NCI-H2081 treated with DMSO at 0.1 percent for 48 hours (cell line): ENCODE results near the gene CKMT1A.
"Not testable (repeated sequence)": the region's sequence is repeated elsewhere in the genome, so short reads cannot be mapped to it uniquely, and the experiment has no call there.

Experiments
- DNase-seq: peaks from one replicate; lab custom pipeline; 2025; lab: John Stamatoyannopoulos, UW

Gene CKMT1A

DNA sequence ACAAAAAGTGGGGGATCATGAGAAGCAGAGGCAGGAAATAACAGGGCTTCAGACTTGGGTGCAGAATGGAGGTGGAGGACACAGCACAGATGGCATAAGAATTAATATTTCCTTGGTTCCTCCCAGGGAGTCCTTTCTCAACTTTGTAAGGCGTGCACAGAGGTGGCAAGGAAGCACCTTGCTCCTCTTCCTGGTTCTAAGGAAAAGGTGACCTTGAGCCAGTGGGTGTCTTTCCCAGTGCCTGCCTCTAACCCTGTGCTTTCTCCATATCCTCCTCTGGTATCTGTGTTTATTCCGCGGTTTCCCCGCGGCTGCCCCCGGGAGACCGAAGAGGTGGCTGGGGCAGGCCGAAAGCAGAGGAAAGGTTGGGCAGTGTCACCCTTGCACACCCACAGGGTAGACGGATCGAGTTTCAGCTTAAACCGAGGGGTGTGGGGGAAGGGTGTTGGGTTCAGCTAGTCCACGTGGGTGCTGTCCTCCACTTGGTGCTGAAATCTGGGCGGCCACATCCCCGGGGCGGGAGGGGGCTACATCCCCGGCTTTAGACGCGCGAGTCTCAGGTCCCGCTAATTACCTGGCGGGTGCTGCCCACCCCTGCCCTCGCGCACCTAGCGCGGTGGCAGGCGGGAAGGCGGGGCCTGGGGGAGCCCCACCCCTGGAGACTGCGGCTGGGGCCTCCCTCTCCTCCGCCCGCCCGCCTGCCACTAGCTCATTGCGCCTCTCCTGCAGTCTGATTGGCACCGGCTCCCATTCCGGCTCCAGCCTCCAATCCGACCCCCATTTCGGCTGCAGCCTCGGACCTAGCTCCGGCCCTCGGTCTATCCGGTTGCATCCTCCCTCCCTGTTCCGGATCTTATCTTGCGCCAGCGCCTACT, at the start of gene CKMT1A:
TSS of gene CKMT1A (plus strand) at position 712 of the 875 bp plus-strand sequence. CDS start 192 bp downstream, outside the sequence.
- DNase-seq = not testable (repeated sequence)

DNA sequence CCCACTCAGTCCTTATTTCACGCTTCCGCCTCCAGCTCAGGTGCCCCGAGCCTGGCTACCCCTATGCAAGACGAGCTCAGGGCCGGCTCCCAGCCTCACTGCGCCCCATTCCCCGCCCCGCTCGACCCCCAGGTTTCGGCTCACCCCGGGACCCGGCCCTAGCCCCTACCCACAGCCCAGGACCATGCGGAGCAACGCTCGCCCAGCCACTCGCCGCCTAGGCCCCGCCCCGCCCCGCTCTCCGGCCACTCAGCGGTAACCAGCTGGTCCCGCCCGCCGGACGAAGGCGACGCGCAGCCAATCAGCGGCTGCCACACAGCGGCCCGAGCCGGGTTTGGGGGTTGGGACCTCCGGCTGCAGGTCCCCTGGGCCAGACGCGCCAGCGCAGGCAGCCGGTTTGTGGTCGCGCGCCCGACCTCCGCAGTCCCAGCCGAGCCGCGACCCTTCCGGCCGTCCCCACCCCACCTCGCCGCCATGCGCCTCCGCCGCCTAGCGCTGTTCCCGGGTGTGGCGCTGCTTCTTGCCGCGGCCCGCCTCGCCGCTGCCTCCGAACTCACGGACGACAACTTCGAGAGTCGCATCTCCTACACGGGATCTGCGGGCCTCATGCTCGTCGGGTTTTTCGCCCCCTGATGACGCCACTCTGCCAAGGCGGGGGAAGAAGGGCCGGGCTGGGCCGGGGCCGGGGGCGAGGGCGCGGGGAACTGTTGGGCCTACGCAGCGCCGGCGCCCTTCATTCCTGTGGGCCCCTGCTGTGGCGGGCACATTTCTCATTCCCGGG, 44.8 kb upstream of the CKMT1A start, which contains the start of gene CATSPER2:
TSS of gene CATSPER2 (minus strand) at position 196 of the 781 bp plus-strand sequence. CDS start 783 bp downstream, outside the sequence.
- no peak for DNase-seq

- not testable (repeated sequence) for DNase-seq
Observed at GRCh38 chr15:43649430-43649926, 44.2 kb upstream of the CKMT1A start.

GRCh38 chr15:43659727-43660126, 33.9 kb upstream of the CKMT1A start:
- not testable (repeated sequence) for DNase-seq

GRCh38 chr15:43662293-43662692, 31.4 kb upstream of the CKMT1A start:
- DNase-seq = not testable (repeated sequence)

DNA sequence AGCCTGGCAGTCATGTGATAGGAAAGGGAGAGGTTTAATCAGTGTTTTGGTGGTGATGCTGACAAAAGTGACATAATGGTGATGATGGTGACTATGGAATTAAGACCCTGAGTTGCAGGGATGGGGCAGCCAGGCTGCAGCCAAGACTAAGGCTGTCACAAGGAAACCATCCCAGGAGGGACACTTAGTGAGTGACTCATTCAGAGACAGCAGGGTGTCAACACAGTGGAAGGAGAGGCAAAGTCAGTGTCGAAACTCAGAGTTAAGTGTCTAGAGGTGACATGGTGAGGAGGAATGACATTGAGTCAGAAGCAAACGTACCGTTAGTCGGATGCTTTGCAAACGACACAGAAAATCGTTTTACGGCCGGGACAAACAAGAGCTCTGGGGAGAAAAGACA, 30.3 kb upstream of the CKMT1A start:
- DNase-seq = not testable (repeated sequence)

GRCh38 chr15:43666177-43666576, 27.5 kb upstream of the CKMT1A start:
- DNase-seq = not testable (repeated sequence)

DNA sequence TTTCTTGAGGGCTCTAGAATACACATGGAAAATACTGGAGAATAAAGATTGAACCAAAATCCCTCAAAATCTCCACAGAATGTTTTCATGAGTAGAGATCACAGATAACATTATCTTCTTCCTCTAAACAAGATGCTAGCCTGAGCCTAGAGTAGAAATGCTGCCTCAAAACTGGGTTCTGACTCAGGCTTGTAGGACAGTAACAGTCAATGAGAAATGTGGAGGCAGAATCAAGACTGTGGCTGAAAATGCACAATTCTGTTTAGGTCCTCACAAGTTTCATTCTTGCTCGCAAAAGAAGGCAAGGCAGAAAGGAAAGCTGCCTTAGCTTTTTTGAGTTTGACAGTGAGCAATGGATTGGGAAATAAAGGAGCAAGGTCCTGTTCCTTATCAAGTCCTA, 19.5 kb upstream of the CKMT1A start:
- not testable (repeated sequence) for DNase-seq

GRCh38 chr15:43689604-43690301, 3.9 kb upstream of the CKMT1A start:
- not testable (repeated sequence) for DNase-seq

DNA sequence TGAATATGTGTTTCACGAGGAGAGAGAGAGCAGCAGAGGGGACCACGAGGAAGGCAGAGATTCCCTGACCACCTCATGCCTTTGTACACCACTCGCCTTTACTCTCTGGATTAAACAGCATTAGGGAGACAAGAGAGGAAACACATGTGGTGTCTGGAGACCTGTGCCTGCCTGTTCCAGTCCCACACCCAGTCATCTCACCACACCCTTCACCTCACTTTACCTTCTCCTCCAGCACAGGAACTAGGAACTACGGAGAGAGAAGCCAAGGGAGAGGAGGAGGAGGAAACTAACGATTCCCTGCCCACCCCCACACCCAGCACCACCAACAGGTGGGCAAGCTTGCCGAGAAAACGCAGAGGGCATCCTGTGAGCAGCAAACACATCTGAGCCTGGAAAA, 980 bp upstream of the CKMT1A start:
- not testable (repeated sequence) for DNase-seq

DNA sequence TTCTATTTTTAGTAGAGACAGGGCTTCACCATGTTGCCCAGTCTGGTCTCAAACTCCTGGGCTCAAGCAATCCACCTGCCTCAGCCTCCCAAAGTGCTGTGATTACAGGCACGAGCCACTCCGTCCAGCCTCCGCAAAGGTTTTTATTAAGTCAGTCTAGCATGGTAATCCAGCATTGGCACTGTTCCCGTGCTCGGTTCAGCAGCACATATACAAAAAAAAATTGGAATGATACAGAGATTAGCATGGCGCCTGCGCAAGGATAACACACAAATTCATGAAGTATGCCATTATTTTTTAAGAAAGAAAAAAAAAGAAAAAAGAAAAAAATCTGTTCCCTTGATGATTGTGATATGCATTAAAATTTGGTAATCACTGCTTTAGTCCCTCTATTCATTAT, 8.5 kb downstream of the CKMT1A start:
- DNase-seq = no peak

DNA sequence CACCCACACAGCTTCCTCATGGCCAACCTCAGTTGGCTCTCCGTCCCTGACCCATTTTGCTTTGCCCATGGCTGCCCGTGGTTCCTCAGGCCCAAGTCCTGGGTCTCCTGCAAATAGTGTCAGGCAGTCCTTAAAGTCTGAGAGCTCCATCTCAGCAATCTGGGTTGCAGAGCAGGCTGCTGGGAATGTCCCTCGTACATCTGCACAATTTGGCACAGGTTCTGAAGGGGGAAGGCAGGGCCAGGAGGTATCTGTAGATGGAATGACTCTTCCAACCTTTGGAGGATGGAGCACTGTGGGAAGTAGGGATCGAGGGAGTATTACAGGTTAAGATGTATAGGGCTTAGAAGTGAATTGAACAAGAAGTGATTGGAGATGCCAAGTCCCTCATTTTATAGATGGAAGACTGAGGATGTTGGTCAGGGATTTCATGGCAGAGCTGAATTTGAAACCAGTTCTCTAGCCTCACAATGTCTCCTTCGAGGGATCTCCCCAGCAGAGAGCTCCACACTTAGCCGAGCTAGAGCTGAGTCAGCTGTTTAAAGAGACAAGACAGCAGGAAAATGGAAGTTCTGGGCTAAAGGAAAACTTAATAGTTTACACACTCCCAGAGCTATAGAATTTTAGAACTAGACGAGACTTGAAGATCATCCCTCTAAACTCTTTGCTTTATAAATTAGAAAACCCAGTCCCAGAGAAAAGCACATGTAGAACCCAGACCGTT, 9.2 kb downstream of the CKMT1A start:
- DNase-seq = no peak

- DNase-seq = not testable (repeated sequence)
Observed at GRCh38 chr15:43710431-43711131, 16.9 kb downstream of the CKMT1A start.

GRCh38 chr15:43723151-43723550, 29.5 kb downstream of the CKMT1A start:
- DNase-seq = no peak

DNA sequence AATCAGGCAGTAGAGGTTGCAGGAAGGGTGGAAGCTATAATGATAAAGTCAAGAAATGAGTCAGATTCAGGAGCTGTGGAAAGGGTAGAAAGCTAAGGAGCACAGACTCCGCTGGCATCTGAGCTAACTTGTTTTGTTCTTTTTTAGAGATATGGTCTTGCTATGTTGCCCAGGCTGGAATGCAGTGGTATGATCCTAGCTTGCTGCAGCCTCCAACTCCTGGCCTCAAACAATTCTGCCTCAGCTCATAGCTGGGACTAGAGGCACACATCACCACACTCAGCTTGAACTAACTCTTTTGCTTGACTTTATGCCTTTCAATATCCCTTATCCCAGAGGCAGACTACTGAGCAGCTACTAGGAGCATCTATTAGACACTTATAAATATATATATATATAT, 32.6 kb downstream of the CKMT1A start:
- DNase-seq = not testable (repeated sequence)

- DNase-seq = not testable (repeated sequence)
Observed at GRCh38 chr15:43728053-43728725, 34.5 kb downstream of the CKMT1A start.

- DNase-seq = no peak
Observed at GRCh38 chr15:43735416-43735815, 41.8 kb downstream of the CKMT1A start.

- peak; percentile 13 for DNase-seq
Observed at GRCh38 chr15:43746245-43746902, 52.7 kb downstream of the CKMT1A start, which contains the start of gene PDIA3. Gene PDIA3 (plus strand): TSS chr15:43746438. CDS start chr15:43746540, 102 bp downstream.

DNA sequence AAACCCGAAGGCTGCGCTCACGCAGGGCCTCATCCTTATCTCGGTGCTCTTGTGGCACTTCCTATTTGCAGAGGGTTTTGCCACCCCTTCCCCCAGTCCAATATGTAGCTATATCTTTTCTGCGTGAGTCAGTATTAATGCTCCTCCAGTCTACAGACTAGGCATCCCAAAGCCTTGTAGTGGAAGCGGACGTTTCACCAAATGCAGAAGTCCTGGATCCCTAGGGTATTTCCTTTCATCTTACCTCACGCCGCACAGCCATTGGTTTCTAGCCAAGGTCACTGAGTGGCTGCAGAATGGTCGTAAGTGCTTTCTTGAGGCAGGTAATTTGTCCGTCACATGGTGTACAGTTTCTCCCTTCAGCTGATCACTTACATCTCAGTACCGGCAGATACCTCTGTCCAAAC, 53.2 kb downstream of the CKMT1A start:
- DNase-seq = not testable (repeated sequence)
